NT2/D1 (cell line): ENCODE results near the gene IRAG1.

Experiments used
- DNase-seq: peaks from one replicate; pipeline ENCODE4 v3.0.0-alpha.2; 2011; ENCODE audit warnings: low read depth, low spot score
- H3K27me3 ChIP-seq: 2 replicates; pipeline ENCODE4 v1.6.0; 2011; ENCODE audit warnings: mild to moderate bottlenecking; ENCODE audit not compliant: insufficient read length, insufficient read depth
- H3K36me3 ChIP-seq: 2 replicates; pipeline ENCODE4 v1.6.1; 2011; ENCODE audit warnings: mild to moderate bottlenecking, low read length, mixed read lengths; ENCODE audit not compliant: insufficient read depth, insufficient read length
- H3K4me1 ChIP-seq: 2 replicates; pipeline ENCODE4 v1.5.1; 2011; ENCODE audit not compliant: insufficient read depth, insufficient read length
- H3K4me3 ChIP-seq: 2 replicates; pipeline ENCODE4 v1.5.1; 2011; ENCODE audit warnings: low read depth; ENCODE audit not compliant: insufficient read length
- H3K9ac ChIP-seq: 2 replicates; pipeline ENCODE4 v1.6.0; 2011; ENCODE audit warnings: low read depth; ENCODE audit not compliant: insufficient read length
- H3K9me3 ChIP-seq: 2 replicates; pipeline ENCODE4 v1.5.1; 2011; ENCODE audit warnings: mild to moderate bottlenecking, low read length; ENCODE audit not compliant: insufficient read depth
- SUZ12 ChIP-seq: IDR thresholded peaks from 2 replicates; pipeline ENCODE4 v1.6.1; 2011; ENCODE audit not compliant: insufficient read length, insufficient read depth; ENCODE audit errors: extremely low read depth
- YY1 ChIP-seq: IDR thresholded peaks from 2 replicates; pipeline ENCODE4 v1.6.1; 2011; ENCODE audit not compliant: insufficient read length, insufficient read depth
- ZNF274 ChIP-seq: IDR thresholded peaks from 2 replicates; pipeline ENCODE4 v1.6.1; 2011; ENCODE audit warnings: mild to moderate bottlenecking, low read depth, low read length

The IRAG1 gene

GRCh38 chr11:10719616-10720015 lies 26.1 kb upstream of the IRAG1 start:
- Histone ChIP-seq H3K36me3 (no peaks in the 10 kb centered on the region), H3K9me3 (no peaks in the 10 kb centered on the region; the same call in 1 of the 2 replicates), H3K9ac (no peak overlapping the region), H3K27me3 (no peaks in the 10 kb centered on the region), H3K4me1 (no peaks in the 10 kb centered on the region), H3K4me3 (no peak overlapping the region)
- TF ChIP-seq SUZ12 (no peak), YY1 (no peak), ZNF274 (no peak)
- no peak for DNase-seq

GRCh38 chr11:10716543-10717259 lies 23.1 kb upstream of the IRAG1 start:
- Histone ChIP-seq H3K9ac (no peak overlapping the region), H3K36me3 (no peaks in the 10 kb centered on the region), H3K4me1 (no peaks in the 10 kb centered on the region), H3K27me3 (no peaks in the 10 kb centered on the region), H3K9me3 (no peaks in the 10 kb centered on the region; the same call in 1 of the 2 replicates), H3K4me3 (no peak overlapping the region)
- DNase-seq, result no peak
- TF ChIP-seq SUZ12 (no peak), ZNF274 (no peak), YY1 (no peak)

- Histone ChIP-seq H3K36me3 (no peaks in the 10 kb centered on the region), H3K9me3 (no peaks in the 10 kb centered on the region; the same call in 1 of the 2 replicates), H3K27me3 (no peaks in the 10 kb centered on the region), H3K4me3 (no peak overlapping the region), H3K4me1 (no peaks in the 10 kb centered on the region), H3K9ac (no peak overlapping the region)
- DNase-seq, result no peak
- no peak for TF ChIP-seq ZNF274
- TF ChIP-seq SUZ12, result no peak
- no peak for TF ChIP-seq YY1
These were observed 22.6 kb upstream of the IRAG1 start for GRCh38 chr11:10716122-10716521.

- no peak for DNase-seq
These were observed 22.0 kb upstream of the IRAG1 start for GRCh38 chr11:10715571-10715970.

GRCh38 chr11:10709299-10710086 lies 15.9 kb upstream of the IRAG1 start:
- TF ChIP-seq ZNF274, result no peak
- Histone ChIP-seq H3K9me3 (no peaks in the 10 kb centered on the region), H3K27me3 (no peaks in the 10 kb centered on the region), H3K36me3 (no peaks in the 10 kb centered on the region), H3K4me3 (no peak overlapping the region), H3K4me1 (no peaks in the 10 kb centered on the region), H3K9ac (no peak overlapping the region)
- DNase-seq, result no peak

More at GRCh38 chr11:10715571-10715970, 22.0 kb upstream of the IRAG1 start:
- Histone ChIP-seq H3K9ac (no peak overlapping the region), H3K27me3 (no peaks in the 10 kb centered on the region), H3K9me3 (no peaks in the 10 kb centered on the region; the same call in 1 of the 2 replicates), H3K36me3 (no peaks in the 10 kb centered on the region), H3K4me1 (no peaks in the 10 kb centered on the region), H3K4me3 (no peak overlapping the region)
- TF ChIP-seq ZNF274 (no peak), YY1 (no peak), SUZ12 (no peak)

GRCh38 chr11:10708131-10708530 lies 14.6 kb upstream of the IRAG1 start:
- H3K27me3 ChIP-seq, result no peaks in the 10 kb centered on the region
- no peaks in the 10 kb centered on the region for H3K9me3 ChIP-seq
- no peak overlapping the region for H3K4me3 ChIP-seq
- TF ChIP-seq ZNF274 (no peak), YY1 (no peak), SUZ12 (no peak)
- no peak for DNase-seq
- H3K4me1 ChIP-seq, result no peaks in the 10 kb centered on the region
- H3K36me3 ChIP-seq, result no peaks in the 10 kb centered on the region
- H3K9ac ChIP-seq, result no peak overlapping the region

- Histone ChIP-seq H3K9ac (no peak overlapping the region), H3K9me3 (peaks cover 7% of the 10 kb centered on the region; the same call in 1 of the 2 replicates), H3K27me3 (no peaks in the 10 kb centered on the region), H3K36me3 (no peaks in the 10 kb centered on the region), H3K4me3 (no peak overlapping the region), H3K4me1 (no peaks in the 10 kb centered on the region)
- DNase-seq, result no peak
- no peak for TF ChIP-seq ZNF274
- TF ChIP-seq SUZ12, result no peak
- no peak for TF ChIP-seq YY1
These were observed 8.4 kb upstream of the IRAG1 start for GRCh38 chr11:10701982-10702381.
